Left lung (tissue), 10 donors: ENCODE results near the gene RET. TPM values are rescaled to one million over a fixed set of nuclear protein-coding genes. Genes with fewer than 3 reads are reported as not detected.

Source experiments
- ATAC-seq: fragments of 200-7000 bp; cut with Tn5 transposase; one replicate; pipeline ENCODE4 v1.9.1; 2020; ENCODE audit warnings: moderate library complexity
- DNase-seq, 4 donors: peaks; one replicate each; pipeline ENCODE4 v3.0.0-alpha.2; 2013 to 2020
- H3K27ac ChIP-seq, 2 donors: fragments of 200-600 bp; sonication (generic) in 1 of 2; one replicate each; pipeline versions ENCODE4 v1.5.0 to v1.8.0; 2020 to 2021
- H3K27me3 ChIP-seq, 2 donors: fragments of 200-600 bp; sonication (generic) in 1 of 2; one replicate each; pipeline versions ENCODE4 v1.5.0 to v1.8.0; 2020 to 2021
- H3K36me3 ChIP-seq, 2 donors: fragments of 200-600 bp; sonication (generic) in 1 of 2; one replicate each; pipeline versions ENCODE4 v1.5.0 to v1.8.0; 2020 to 2021
- H3K4me1 ChIP-seq, 2 donors: fragments of 200-600 bp; one replicate each; pipeline ENCODE4 v1.8.0; 2021
- H3K4me3 ChIP-seq, 2 donors: fragments of 200-600 bp; sonication (generic) in 1 of 2; one replicate each; pipeline versions ENCODE4 v1.5.0 to v1.8.0; 2020 to 2021; ENCODE audit warnings: mild to moderate bottlenecking in 1 of 2
- H3K9me3 ChIP-seq, 2 donors: fragments of 200-600 bp; sonication (generic) in 1 of 2; one replicate each; pipeline versions ENCODE4 v1.5.0 to v1.8.0; 2020 to 2021
- intact Hi-C, 2 donors: fragments of 100-400 bp; cut with DNase I; formaldehyde crosslinking; loops; one replicate each; pipeline versions ENCODE4 v1.11.2 to v1.14.2; 2022
- polyA plus RNA-seq, 6 donors: library from polyadenylated mRNA; unstranded; fragments of 120-200 nt; gene quantifications; one replicate each; pipeline ENCODE4 v1.2.1, GENCODE V29; 2013; ENCODE audit not compliant: insufficient read length in 6 of 6
- total RNA-seq, 2 donors: library from RNA; stranded (reverse); fragmentation: NEBNext Ultra II Directional; extraction: Animal tissue kit (Norgen Biotek cat#: 25700); gene quantifications; one replicate each; pipeline ENCODE4 v1.2.1, GENCODE V29; 2021
- TF ChIP-seq, protein P1 (sequence below), 2 donors: fragments of 200-600 bp; sonication (generic) in 1 of 2; IDR thresholded peaks; one replicate each; pipeline versions ENCODE4 v1.5.0 to v1.8.0; 2021; ENCODE audit warnings: antibody characterized with exemption in 2 of 2
- donor health status: DM: no; HTN: yes; CAD: no.
- donor health status: DM: no; HTN: no; CAD: no.

The RET gene
- total and polyA plus RNA-seq, 8 donors = 0.97 to 3.8 (median 2.0) TPM

DNA sequence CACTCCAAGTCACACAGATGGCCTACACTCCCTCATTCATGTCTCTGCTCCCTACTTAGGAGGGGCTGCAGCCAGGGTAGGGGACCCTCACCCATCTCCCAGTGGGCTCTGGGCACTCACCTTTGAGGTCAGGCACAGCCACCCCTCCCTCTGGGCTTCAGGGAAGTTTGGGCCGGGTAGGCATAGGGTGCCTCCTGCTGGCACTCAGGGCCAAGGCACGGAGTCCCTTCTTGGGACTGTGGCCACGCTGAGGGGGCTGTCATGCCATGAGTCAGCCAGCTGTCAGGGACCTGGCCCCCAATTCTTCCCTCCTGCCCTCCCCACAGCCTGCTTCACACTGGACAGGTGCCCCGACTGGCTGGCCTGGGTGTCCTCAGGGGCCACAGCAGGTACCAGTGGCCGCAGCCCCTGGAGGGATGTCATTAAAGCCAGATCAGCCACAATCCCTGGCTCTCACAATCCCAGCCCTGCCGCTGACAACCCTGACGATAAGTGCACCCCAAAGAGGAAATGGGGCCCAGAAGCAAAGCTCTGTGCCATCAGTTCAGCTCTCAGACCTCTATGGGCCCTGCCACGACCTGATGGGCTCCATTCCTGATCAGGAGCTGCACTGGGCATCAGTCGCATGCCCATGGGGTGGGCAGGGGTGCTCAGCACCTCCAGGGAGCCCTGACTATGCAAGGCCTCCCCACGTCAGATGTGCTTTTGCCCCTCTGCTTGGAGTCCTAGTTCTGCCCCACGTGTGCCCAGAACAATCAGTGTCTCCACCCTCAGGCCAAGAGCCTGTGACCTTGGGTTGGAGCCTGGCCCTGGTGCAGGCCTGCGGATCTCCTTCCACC is 34.1 kb upstream of the RET start:
- H3K4me1 ChIP-seq = no peaks in the 10 kb centered on the region
- intact Hi-C loops = no loop called here
- H3K36me3 ChIP-seq = no peaks in the 10 kb centered on the region
- TF ChIP-seq, protein P1, sequence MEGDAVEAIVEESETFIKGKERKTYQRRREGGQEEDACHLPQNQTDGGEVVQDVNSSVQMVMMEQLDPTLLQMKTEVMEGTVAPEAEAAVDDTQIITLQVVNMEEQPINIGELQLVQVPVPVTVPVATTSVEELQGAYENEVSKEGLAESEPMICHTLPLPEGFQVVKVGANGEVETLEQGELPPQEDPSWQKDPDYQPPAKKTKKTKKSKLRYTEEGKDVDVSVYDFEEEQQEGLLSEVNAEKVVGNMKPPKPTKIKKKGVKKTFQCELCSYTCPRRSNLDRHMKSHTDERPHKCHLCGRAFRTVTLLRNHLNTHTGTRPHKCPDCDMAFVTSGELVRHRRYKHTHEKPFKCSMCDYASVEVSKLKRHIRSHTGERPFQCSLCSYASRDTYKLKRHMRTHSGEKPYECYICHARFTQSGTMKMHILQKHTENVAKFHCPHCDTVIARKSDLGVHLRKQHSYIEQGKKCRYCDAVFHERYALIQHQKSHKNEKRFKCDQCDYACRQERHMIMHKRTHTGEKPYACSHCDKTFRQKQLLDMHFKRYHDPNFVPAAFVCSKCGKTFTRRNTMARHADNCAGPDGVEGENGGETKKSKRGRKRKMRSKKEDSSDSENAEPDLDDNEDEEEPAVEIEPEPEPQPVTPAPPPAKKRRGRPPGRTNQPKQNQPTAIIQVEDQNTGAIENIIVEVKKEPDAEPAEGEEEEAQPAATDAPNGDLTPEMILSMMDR (IDR thresholded peaks at IDR 0.05) = no peak
- no peak overlapping the region for H3K27ac ChIP-seq
- peak in 1 of 4 donors; percentile 50 for DNase-seq
- no peak overlapping the region for H3K4me3 ChIP-seq
- no peak for ATAC-seq
- no peaks in the 10 kb centered on the region for H3K27me3 ChIP-seq
- no peaks in the 10 kb centered on the region for H3K9me3 ChIP-seq

DNA sequence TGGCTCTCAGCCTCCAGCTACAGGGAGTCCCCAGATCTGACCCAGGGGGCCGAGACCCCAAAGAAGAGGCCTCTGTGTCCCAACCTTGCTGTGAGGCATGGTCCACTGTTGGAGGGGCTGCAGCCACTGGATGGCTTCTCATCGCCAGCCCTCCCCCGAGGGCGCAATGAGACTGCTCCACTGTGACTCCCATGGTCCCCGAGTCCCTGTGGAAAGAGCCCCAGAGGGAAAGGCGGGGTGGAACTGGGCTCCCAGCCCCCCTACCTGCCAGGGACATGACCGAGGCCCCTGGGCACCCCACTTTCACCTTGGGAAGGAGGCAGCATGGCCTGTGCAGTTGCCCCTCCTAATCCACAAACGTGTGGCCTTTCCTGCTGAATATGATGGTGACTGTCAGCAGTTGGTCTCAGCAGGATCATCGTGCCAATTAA is 33.5 kb upstream of the RET start:
- intact Hi-C loops = no loop called here
- Histone ChIP-seq H3K36me3 (no peaks in the 10 kb centered on the region), H3K27ac (no peak overlapping the region), H3K4me3 (no peak overlapping the region), H3K4me1 (no peaks in the 10 kb centered on the region), H3K9me3 (no peaks in the 10 kb centered on the region), H3K27me3 (no peaks in the 10 kb centered on the region)
- ATAC-seq (no peak), DNase-seq (peak in 1 of 4 donors; percentile 22)
- TF ChIP-seq, protein P1 (IDR thresholded peaks at IDR 0.05) = no peak

DNA sequence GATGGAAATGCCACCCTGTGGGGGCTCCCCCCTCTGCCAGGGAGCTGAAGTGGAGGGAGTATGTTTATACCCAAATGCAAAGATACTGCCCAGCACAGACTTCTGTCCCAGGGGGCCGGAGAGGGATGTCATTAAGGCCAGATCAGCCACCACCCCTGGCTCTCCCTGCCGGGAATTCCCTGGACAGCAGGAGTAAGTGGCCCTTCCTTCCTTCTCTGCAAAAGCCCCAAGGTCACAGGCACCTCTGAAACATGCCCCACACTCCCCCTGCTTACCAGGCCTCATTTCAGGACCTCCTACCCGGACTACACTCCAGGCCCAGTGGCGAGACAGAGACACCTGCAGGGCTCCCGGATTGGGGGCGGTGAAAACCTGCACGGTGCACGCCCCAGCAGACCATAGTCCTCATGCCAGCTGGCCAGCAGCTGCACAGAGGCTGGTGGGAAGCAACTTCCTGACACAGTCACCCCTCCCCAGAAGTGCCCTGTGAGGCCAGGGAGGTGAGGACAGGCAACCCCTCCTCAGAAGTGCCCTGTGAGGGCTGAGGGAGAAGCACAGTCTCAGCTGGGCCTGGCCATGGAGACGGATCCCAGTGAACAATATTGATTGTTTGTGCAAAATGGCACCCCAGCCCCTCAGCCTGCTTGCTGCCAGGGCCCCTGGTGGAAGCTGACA is 33.0 kb upstream of the RET start:
- TF ChIP-seq, protein P1 (IDR thresholded peaks at IDR 0.05) = no peak
- Histone ChIP-seq H3K9me3 (no peaks in the 10 kb centered on the region), H3K36me3 (no peaks in the 10 kb centered on the region), H3K4me3 (no peak overlapping the region), H3K27me3 (peaks cover 0 to 5% of the 10 kb centered on the region in 2 donors), H3K4me1 (no peaks in the 10 kb centered on the region), H3K27ac (no peak overlapping the region)
- peak in 1 of 4 donors; percentile 22 for DNase-seq
- intact Hi-C loops = no loop called here
- no peak for ATAC-seq

DNA sequence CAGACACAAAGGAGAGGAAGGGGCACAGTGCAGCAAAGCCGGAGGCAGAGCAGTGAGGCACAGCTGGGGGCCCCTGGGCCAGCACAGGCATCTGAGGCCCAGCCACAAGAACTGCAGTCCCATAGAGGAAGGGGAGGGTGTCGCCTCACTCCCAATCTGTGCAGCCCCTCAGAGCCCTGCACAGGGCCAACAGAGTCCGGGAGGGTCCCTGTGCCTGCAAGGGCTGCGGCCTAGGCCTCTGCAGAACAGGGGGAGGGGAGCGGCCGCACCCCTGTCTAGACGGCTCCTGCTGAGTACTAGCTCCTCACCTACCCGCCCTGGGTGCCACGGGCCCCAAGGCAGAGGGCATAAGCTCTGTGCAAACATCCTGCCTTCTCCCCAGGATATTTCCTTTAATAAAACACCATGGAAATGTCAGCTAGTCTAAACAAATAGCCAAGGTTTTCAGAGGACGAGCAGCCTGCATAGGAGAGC is 32.4 kb upstream of the RET start:
- H3K27ac ChIP-seq = no peak overlapping the region
- no peak overlapping the region for H3K4me3 ChIP-seq
- peaks cover 0 to 11% of the 10 kb centered on the region in 2 donors for H3K27me3 ChIP-seq
- ATAC-seq = no peak
- TF ChIP-seq, protein P1 (IDR thresholded peaks at IDR 0.05) = no peak
- H3K4me1 ChIP-seq = no peaks in the 10 kb centered on the region
- no peaks in the 10 kb centered on the region for H3K9me3 ChIP-seq
- peak in 2 of 4 donors; percentile 11 to 59 for DNase-seq
- intact Hi-C loops = no loop called here
- no peaks in the 10 kb centered on the region for H3K36me3 ChIP-seq
